Keratinocyte (primary cell): Measurements from ENCODE around the gene INVS. TPM values are rescaled to one million over a fixed set of nuclear protein-coding genes. Genes with fewer than 3 reads are reported as not detected.

Experiments used
- DNase-seq: peaks from one replicate; pipeline ENCODE4 v3.0.0-alpha.2; 2011; ENCODE audit warnings: low read depth, missing footprints, low spot score
- FAIRE-seq: peaks from 2 replicates; lab custom pipeline; 2011; peaks lifted over from hg19 to GRCh38; lab: Jason Lieb, UNC
- H2AFZ ChIP-seq: 2 replicates; pipeline ENCODE4 v1.6.0; 2012; ENCODE audit warnings: low read length, control low read depth, inconsistent platforms; ENCODE audit not compliant: control insufficient read depth
- H3K27ac ChIP-seq: 2 replicates; pipeline ENCODE4 v1.5.1; 2011; ENCODE audit warnings: low read length; ENCODE audit not compliant: control insufficient read depth, insufficient read depth
- H3K27me3 ChIP-seq: 3 replicates; pipeline ENCODE4 v1.6.0; 2011; ENCODE audit warnings: low read length; ENCODE audit not compliant: control insufficient read depth, insufficient read depth; ENCODE audit errors: extremely low read depth
- H3K36me3 ChIP-seq, 2 experiments: 2 replicates in 1 of 2; 3 replicates in 1 of 2; pipeline ENCODE4 v1.5.1; 2011; ENCODE audit warnings: low read length in 2 of 2, mild to moderate bottlenecking in 1 of 2; ENCODE audit not compliant: control insufficient read depth in 2 of 2, insufficient read depth in 2 of 2; ENCODE audit errors: extremely low read depth in 1 of 2
- H3K4me1 ChIP-seq: 3 replicates; pipeline ENCODE4 v1.5.1; 2011; ENCODE audit warnings: low read length; ENCODE audit not compliant: control insufficient read depth, insufficient read depth; ENCODE audit errors: extremely low read depth
- H3K4me2 ChIP-seq: 3 replicates; pipeline ENCODE4 v1.6.0; 2011; ENCODE audit warnings: low read depth, low read length; ENCODE audit not compliant: control insufficient read depth, insufficient read depth; ENCODE audit errors: extremely low read depth
- H3K4me3 ChIP-seq, 3 experiments: fragments of 200-600 bp in 1 of 3; sonication (generic) in 1 of 3; 2 replicates in 2 of 3; 3 replicates in 1 of 3; pipeline ENCODE4 v1.5.1; 2011 to 2016; ENCODE audit warnings: low read length in 3 of 3, mild to moderate bottlenecking in 3 of 3, control low read depth in 2 of 3, inconsistent platforms in 1 of 3, low read depth in 1 of 3, mixed read lengths in 1 of 3, mixed run types in 1 of 3, moderate library complexity in 1 of 3; ENCODE audit not compliant: control insufficient read depth in 2 of 3, insufficient read depth in 2 of 3; ENCODE audit errors: extremely low read depth in 1 of 3
- H3K79me2 ChIP-seq: 2 replicates; pipeline ENCODE4 v1.6.0; 2012; ENCODE audit warnings: low read length; ENCODE audit not compliant: control insufficient read depth, insufficient read depth
- H3K9ac ChIP-seq: 3 replicates; pipeline ENCODE4 v1.6.0; 2011; ENCODE audit warnings: low read length; ENCODE audit not compliant: control insufficient read depth, insufficient read depth; ENCODE audit errors: extremely low read depth
- H3K9me1 ChIP-seq: 3 replicates; pipeline ENCODE4 v1.6.0; 2011; ENCODE audit warnings: low read length; ENCODE audit not compliant: control insufficient read depth, insufficient read depth; ENCODE audit errors: extremely low read depth
- H3K9me3 ChIP-seq: 2 replicates; pipeline ENCODE4 v1.5.1; 2012; ENCODE audit warnings: low read depth, low read length; ENCODE audit not compliant: control insufficient read depth
- H4K20me1 ChIP-seq: 3 replicates; pipeline ENCODE4 v1.6.0; 2011; ENCODE audit warnings: low read length; ENCODE audit not compliant: control insufficient read depth, insufficient read depth; ENCODE audit errors: extremely low read depth
- CTCF ChIP-seq, 3 experiments: IDR thresholded peaks in 1 of 3; conservative IDR thresholded peaks in 1 of 3; optimal IDR thresholded peaks in 1 of 3; 2 replicates in 2 of 3; 3 replicates in 1 of 3; pipeline versions ENCODE3 to v1.5.1; 2011; ENCODE audit warnings: low read length in 3 of 3, mild to moderate bottlenecking in 3 of 3, moderate library complexity in 2 of 3, control low read depth in 1 of 3, inconsistent platforms in 1 of 3; ENCODE audit not compliant: insufficient read depth in 2 of 3; ENCODE audit errors: extremely low read depth in 1 of 3
- EZH2 ChIP-seq: IDR thresholded peaks from one replicate; pipeline ENCODE4 v1.6.1; 2012; ENCODE audit warnings: inconsistent platforms, mild to moderate bottlenecking, low read length, moderate library complexity
- dilution Hi-C: fragments of 300-500 bp; cut with MboI; formaldehyde crosslinking; loops from one replicate; pipeline ENCODE4 v1.7.0; 2020; ENCODE audit warnings: low sequenced_read_pairs; ENCODE audit not compliant: extremely low pct_ligation_motif_present
- polyA plus RNA-seq, 5 experiments: library from polyadenylated mRNA; depleted of rRNA in 3 of 5; stranded (reverse) in 3 of 5; stranded (forward) in 1 of 5; unstranded in 1 of 5; fragments of >200 nt; gene quantifications; 1 replicate in 1 of 5; 2 replicates in 3 of 5; 3 replicates in 1 of 5; pipeline versions ENCODE4 v1.2.1 to v1.2.3, GENCODE V29; 2011 to 2012; ENCODE audit warnings: missing spikeins in 2 of 5, low read depth in 1 of 5, low replicate concordance in 1 of 5

INVS gene
- polyA plus RNA-seq, 1 donor (not counting 4 experiments of a cell fraction or from before 2014, with no cell fraction given) = 21.1 TPM

GRCh38 chr9:100216178-100216787 is 117.2 kb downstream of the INVS start:
- peak; percentile 55 for FAIRE-seq

DNA sequence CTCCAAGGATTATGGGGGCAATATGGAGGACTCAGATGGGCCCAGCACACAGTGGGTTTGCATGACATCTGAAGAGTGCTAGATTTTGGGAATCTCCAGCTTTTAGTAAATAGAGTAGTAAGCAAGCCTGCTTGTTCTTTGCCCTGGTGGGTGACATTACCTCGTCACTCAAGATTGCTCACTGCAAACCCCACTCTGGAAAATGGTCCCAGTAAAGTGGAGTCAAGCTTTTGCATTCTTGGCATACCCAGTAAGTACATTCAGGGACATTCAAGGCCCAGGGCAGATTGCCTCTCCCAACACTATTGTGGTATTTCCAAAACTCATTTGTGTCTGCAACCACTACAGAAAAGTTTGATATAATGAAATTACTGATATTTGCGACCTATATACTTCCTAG is 118.5 kb downstream of the INVS start:
- dilution Hi-C loops = no loop called here
- Histone ChIP-seq H3K27me3 (no peaks in the 10 kb centered on the region), H3K9ac (no peak overlapping the region), H3K9me1 (peaks cover 3% of the 10 kb centered on the region), H2AFZ (no peak overlapping the region), H3K27ac (no peak overlapping the region), H3K9me3 (no peaks in the 10 kb centered on the region), H3K4me1 (no peaks in the 10 kb centered on the region), H4K20me1 (peaks cover 6% of the 10 kb centered on the region), H3K4me2 (no peak overlapping the region), H3K4me3 (no peak overlapping the region), H3K79me2 (no peaks in the 10 kb centered on the region), H3K36me3 (peaks cover 2 to 8% of the 10 kb centered on the region in 2 experiments)
- no peak for FAIRE-seq
- no peak for TF ChIP-seq CTCF (optimal IDR thresholded peaks at IDR 0.05 in 1 of 3, IDR thresholded peaks at IDR 0.05 in 1 of 3, conservative IDR thresholded peaks at IDR 0.05 in 1 of 3; ENCODE audit: extremely low read depth in 1 of 3, insufficient read depth in 2 of 3, low read length in 3 of 3)
- no peak for TF ChIP-seq EZH2
- DNase-seq = no peak

More at GRCh38 chr9:100216178-100216787, 117.2 kb downstream of the INVS start:
- Histone ChIP-seq H2AFZ (no peak overlapping the region), H3K79me2 (no peaks in the 10 kb centered on the region), H4K20me1 (peaks cover 6% of the 10 kb centered on the region), H3K4me2 (no peak overlapping the region), H3K27me3 (no peaks in the 10 kb centered on the region), H3K4me1 (no peaks in the 10 kb centered on the region), H3K36me3 (peaks cover 2 to 8% of the 10 kb centered on the region in 2 experiments), H3K9ac (no peak overlapping the region), H3K27ac (no peak overlapping the region), H3K4me3 (no peak overlapping the region), H3K9me3 (no peaks in the 10 kb centered on the region), H3K9me1 (peaks cover 3% of the 10 kb centered on the region)
- peak; percentile 36 for DNase-seq
- TF ChIP-seq CTCF (optimal IDR thresholded peaks at IDR 0.05 in 1 of 3, IDR thresholded peaks at IDR 0.05 in 1 of 3, conservative IDR thresholded peaks at IDR 0.05 in 1 of 3; ENCODE audit: extremely low read depth in 1 of 3, insufficient read depth in 2 of 3, low read length in 3 of 3) = peak; percentile 72 to 82 (median 76)
- TF ChIP-seq EZH2 = no peak
- dilution Hi-C loops = no loop called here
